Measurements from ENCODE around the gene SHTN1.

SHTN1 gene

DNA sequence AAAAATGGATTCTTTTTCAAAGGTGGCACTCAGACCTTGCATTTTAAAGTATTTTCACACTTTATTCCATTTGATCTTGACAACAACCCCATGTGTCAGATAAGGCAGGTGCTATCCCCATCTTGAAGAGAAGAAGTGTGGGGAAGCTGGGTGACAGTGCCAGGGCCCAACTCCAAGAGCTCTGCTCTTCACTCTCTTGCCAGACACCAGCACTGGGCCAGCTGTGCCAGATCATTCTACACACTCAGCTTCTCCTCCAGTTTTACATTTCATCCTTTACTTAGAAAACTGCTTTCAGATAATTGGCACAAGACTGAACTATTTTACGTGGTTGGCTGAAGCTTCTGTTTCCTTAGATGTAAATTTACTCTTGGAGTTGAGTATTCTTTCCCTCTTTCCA lies 91.3 kb downstream of the SHTN1 start:
- peak; percentile 9 for DNase-seq

- DNase-seq: no peak
Measured at GRCh38 chr10:116912162-116912561, 92.8 kb downstream of the SHTN1 start.

GRCh38 chr10:116910910-116911309 lies 94.1 kb downstream of the SHTN1 start:
- no peak for DNase-seq

GRCh38 chr10:116909307-116909706 lies 95.7 kb downstream of the SHTN1 start:
- DNase-seq: no peak

DNA sequence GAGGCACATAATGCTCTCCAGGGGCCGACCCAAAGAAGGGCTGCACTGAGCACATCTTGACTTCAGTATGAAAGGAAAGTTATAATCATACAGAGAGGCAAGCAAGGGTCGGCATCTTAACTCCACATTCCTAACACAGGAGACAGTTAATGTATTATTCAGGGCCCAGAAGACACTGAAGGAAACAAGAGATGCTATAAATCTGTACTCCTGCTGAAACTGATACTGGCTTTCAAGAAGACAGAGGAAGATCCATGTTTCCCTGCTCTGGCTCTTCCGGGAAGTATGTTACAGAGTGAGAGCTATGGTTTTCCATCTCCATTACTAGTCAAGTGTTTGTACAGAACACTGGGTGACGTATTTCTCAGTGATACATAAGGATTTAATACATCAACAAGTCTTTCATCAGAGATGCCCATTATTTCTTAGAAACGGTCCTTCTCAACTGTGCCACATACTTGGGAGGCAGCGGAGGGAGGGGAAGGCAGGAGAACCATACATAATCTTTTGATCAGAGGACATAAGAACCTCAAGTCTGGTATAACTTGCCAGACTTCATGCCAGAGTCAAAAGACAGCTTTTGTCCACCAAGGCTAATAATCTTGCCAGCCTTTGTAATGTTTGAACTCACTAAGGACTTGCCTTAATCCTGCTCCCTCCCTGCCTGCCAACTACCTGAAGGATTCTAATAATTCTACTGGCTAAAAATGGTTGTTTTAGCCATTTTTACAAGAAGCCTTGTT lies 97.6 kb downstream of the SHTN1 start:
- no peak for DNase-seq

DNA sequence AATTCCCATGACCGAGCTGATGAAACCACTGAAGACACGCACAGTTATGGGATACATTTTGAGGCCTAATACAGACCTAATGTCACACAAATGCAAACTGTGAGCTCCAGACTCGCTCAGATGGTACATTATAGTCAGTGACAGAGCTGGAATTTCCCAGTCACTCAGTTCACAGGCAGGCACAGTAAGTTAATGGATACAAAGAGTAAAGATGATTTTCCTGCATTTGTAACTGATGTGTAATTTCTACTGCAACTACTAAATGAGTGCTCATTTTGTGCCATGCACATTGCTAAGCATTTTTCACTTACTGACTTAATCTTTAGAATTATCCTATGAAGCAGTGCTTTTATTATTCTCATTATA lies 99.2 kb downstream of the SHTN1 start:
- DNase-seq: no peak

DNA sequence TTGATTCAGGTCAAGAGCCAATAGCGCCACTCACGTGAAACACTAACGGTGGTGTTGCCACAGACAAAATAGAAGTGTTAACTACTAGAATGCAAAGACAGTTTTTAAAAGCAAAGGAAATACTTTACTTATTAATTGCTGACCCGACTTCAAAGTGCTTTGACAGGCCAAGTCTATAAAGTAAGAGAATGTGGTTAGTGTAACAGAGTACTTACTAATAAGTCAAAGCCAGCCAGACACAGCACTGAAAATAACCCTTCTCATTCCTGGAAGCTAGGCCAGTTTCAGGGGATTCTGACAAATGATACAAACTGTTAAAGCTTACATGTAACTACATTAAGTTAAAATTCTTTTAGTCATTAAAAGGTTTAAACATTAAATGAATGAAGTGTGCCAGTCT lies 105.4 kb downstream of the SHTN1 start:
- DNase-seq: no peak

- DNase-seq: no peak
Measured at GRCh38 chr10:116893686-116894037, 111.3 kb downstream of the SHTN1 start.

DNA sequence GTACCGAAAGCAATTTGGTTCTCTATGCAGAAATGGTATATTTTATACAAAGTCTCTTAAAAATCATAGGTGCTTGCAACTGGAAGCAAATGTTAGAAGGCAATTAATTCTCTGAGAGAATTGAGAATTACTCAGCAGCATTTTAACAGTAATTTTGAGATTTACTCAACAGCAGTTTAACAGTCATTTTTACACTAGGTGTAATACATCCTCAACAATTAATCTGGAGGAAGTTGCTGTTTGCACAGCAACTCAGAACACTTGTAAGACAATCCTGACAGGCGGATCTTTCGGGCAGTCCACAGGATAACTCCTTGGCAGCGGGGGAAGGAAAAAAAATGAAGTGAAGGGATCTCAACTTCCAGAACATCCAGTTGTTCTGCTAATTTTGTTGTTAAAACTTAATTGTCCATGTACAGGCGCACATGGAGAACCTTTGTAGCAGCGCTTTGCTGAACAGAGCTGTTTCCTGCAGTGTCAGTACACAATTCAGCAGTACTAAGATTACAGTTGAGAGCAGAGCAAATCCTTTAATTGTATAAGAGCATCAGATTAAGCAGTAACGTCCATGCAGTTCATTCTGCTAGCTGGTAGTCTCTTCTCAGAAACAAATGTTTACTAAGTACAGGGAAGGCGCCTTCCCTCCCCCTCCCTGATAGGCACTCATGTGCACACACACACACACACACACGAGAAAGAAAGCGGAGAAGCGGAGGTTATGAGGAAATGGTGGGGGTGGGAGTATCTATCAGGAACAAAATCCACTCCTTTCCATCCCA lies 111.9 kb downstream of the SHTN1 start:
- DNase-seq: no peak

DNA sequence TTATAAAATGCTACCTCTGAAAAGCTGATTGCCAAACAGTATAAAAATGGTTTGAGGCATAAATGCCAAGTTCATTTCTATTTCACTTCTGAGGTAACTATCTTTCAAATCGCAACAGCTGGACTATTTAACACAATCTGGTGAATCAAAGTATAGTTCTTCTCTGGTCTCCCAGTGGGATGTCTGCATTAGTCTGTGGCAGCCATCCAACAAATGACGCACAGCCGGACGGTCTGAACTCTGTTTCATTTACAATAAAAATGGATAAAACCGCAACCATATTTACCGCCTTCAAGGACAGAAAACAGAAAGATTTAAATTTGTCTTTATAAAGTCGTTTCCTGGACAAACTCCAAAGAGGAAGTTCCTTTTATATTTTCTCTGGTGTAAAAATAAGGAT lies 113.8 kb downstream of the SHTN1 start:
- DNase-seq: peak; percentile 59

DNA sequence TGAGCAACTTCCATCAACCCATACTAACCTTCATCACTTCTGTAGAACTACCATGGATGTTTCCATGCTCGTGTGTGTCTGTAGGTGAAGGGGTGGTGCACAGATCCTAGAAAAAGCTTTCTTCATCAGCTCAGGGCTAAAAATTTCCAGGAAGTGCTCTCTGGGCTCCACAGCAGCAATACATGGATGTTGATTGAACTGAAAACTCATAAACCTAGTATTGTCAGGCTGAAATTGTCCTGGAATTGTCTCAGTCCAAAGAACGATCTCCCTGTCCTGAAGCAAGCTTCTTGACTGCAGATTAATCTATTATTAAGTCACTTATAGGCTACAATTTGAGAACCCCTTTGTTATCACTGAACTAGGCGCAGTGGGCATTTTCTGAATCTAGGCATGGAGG lies 115.9 kb downstream of the SHTN1 start:
- DNase-seq: no peak

DNA sequence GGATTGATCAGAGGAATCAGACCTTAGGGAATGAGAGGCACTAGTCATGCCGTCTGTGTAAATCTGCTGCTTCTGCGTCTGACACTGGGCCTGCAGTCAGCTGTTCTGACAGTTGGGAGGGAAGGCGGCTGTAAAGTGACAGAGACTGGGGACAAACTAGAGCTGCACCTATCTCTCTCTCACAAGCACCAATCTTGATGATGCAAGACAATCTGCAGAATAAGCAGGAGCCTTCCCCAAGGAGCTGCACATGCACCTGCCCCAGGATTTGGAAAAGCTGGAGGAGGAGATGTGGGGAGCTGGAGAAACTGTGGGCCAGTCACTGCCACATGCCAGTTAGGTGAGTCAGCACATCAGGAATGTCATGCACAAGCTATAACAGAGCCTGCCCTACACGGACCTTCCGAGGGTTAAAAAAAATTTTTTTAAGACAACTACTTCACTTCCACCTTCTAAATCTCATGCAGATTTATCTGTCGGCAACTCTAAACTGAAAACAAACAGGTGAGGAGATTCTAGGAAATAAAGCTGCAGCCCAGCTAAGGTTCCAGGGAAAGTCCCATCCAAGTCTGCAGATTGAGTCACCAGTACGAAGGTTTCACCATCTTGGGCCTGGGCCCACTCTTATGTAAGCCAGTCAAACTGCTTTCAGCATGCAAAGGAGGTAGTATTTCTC lies 116.5 kb downstream of the SHTN1 start:
- DNase-seq: no peak

- no peak for DNase-seq
Measured at GRCh38 chr10:116886772-116887171, 118.2 kb downstream of the SHTN1 start.

DNA sequence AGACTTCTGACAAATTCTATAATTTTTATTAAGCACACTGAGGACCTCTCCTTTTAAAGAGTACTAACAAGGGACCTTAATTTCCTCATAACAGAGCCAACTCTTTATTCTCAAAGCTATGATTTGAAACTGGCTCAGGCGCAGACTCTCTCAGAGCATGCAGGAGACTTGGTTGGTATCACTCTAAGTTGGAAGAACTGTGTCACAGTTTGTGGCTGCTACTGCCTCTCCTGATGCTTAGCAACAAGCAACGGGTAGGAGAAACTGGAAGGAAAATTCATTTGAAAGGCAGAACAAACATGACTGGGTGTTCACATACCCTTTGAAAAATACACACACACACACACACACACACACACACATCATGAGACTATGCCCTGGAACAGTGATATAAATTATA lies 122.3 kb downstream of the SHTN1 start:
- DNase-seq: no peak

DNA sequence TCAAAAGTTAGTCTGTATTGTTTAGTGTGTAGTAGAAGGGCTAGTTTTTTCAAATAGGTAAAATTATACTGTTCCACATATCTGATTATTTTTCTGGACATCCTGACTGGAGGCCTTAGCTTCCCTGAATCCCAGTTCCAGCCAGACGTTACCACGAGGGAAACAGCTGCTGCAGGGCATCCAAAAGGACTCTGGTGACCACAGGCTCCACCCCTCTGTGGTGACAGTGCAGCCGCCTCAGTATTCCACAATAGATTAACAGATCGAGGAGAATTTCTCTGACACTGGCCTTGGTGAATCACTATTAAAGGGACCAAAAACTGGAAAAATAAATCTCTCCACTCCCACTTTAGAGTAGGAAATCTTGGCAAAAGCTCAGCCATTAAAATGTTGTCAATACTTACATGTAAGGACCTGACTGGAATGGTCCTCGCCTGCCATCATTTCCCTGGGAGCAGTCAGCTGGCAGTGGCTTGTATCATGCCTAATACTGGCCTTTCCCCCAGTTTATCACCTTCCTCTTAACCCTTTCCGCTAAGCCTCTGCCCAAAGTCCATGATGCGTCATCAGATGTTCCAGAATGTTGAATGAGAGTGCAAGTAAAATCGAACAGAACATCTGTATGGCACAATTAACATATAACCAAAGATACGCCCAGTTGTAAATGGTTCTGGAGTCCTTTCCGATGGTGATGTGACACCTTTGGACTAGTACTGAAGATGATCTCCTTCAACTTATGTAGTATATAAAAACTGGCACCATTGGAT lies 124.1 kb downstream of the SHTN1 start:
- DNase-seq: no peak

DNA sequence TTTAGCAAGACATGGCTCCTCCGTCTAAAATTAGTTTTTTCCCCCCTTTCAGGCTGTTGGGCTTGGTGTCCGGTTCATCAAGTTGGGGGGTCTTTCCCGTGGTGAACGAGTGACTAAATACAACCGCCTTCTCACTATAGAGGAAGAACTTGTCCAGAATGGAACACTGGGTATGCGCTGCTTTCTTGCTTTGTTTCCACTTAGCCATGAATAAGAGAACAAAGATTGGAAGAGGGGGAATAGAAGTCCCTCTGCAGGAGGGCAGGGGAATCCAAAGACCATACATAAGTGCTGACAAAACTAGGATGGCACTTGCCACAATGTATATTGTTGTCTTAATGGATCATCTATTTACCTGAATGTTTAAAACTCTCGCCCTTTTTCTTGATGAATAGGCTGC lies 125.2 kb downstream of the SHTN1 start:
- DNase-seq: no peak

DNA sequence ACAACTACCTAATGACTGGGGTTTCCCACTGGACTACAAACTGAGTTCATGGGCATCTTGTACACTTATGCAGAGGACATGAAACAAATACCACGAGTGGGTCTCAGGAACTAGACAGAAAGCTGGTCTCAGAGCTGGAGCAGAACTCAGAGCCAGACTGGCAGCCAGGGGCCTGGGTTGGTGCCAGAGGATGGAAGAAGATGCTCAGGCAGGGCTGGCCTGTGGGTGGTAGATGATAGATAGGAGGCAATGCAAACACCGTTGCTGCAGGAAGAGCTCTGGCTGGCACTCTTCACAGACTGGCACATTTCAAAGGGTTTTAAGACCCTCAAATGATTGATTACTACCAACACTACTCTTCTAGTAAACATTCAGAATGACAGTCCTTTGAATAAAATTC lies 126.9 kb downstream of the SHTN1 start:
- peak; percentile 23 for DNase-seq

GRCh38 chr10:116877391-116877790 lies 127.6 kb downstream of the SHTN1 start:
- no peak for DNase-seq

- DNase-seq: no peak
Measured at GRCh38 chr10:116875897-116876296, 129.1 kb downstream of the SHTN1 start.

DNA sequence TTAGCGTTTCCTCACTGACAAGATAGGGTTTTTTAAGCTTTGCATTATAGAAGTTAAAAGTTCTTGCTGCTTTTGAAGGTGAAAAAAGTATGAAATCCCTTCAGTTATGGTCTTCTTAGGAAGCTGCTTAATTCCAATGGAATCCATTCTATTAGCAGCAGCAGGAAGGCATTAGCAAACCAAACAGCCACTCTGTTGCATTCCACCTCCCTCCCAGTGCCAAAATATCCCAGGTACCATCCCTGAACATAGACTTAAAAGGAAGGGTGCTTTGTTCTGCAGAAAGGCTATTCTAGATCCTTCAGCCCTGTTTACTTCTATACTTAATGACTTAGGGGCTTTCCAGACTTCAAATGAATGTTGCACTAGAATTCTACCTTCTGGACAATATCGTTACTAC lies 131.9 kb downstream of the SHTN1 start:
- no peak for DNase-seq

GRCh38 chr10:116870949-116871348 lies 134.0 kb downstream of the SHTN1 start:
- no peak for DNase-seq

GRCh38 chr10:116868722-116869121 lies 136.3 kb downstream of the SHTN1 start:
- DNase-seq: no peak

- no peak for DNase-seq
Measured at GRCh38 chr10:116868198-116868676, 136.8 kb downstream of the SHTN1 start.
